ENCODE data around the gene ZNF99. TPM values are rescaled to one million over a fixed set of nuclear protein-coding genes. Genes with fewer than 3 reads are reported as not detected.

ZNF99 gene
- not detected for total RNA-seq
- polyA plus RNA-seq: not detected

GRCh38 chr19:22783651-22784410 lies at the start of gene ZNF99:
Gene ZNF99, minus strand, starts transcription at chr19:22784151. Its CDS starts 135 bp downstream, at chr19:22784016.
- peaks cover 7 to 22% of the 10 kb centered on the region in 2 experiments for H3K9me3 ChIP-seq (ENCODE audit: control insufficient read depth in 2 of 2, low read length in 2 of 2)
- ATAC-seq (ENCODE audit: low read depth in 2 of 2): no peak
- H3K36me3 ChIP-seq (ENCODE audit: control insufficient read depth, insufficient read depth, low read length): no peaks in the 10 kb centered on the region
- no peaks in the 10 kb centered on the region for H3K27me3 ChIP-seq (ENCODE audit: control insufficient read depth, insufficient read depth, low read length)
- Mint-ChIP-seq H3K27me3 (no peaks in the 10 kb centered on the region), H3K27ac (no peak within 1 kb of the TSS), H3K36me3 (no peaks in the 10 kb centered on the region), H3K4me3 (no peak within 1 kb of the TSS), H3K9me3 (peaks cover 0 to 31% (median 11%) of the 10 kb centered on the region in 7 donors), H3K4me1 (no peaks in the 10 kb centered on the region)
- no peaks in the 10 kb centered on the region for H3K4me1 ChIP-seq (ENCODE audit: control insufficient read depth, insufficient read depth, low read length, poor library complexity, severe bottlenecking)
- H3K4me3 ChIP-seq (ENCODE audit: low read depth, low read length): no peak within 1 kb of the TSS
- no peak within 1 kb of the TSS for H3K27ac ChIP-seq (ENCODE audit: insufficient read depth, low read length, poor library complexity, severe bottlenecking)
- DNase-seq: no peak

DNA sequence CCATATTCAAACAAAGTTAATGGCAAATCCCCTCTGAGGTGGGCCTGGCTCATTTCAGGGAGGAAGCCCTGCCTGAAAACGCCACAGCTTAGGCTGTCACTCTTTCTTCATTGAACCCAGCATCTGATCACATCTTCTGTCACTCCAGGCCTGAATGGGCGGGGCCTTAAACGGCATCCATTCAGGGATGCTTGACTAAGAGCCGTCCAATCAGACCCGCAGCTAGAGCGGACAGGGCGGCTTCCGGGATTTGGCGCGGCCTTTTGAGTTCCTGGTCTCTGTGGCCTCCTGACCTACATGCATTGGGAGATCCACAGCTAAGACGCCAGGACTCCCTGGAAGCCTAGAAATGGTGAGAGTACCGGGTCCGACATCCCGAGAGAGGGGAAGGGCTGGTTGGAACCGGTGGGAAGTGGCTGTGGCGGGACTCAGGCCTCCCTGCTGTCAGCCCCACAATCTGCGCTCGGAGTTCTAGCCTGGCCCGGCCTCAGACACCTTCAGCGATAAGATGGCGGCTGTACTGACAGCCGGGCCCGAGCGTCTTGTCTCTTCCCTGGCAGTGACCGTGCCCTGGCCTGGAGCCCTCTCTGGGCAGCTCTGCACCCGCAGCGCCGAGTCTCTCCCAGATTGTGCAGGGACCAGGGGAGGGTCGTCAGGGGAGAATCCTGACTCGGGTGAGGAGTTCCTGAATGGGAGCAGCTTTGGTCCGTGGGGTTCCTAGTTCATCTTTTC lies 48.2 kb upstream of the ZNF99 start, which contains the start of gene ZNF723:
Gene ZNF723, plus strand, starts transcription at position 261 of the 732 bp plus-strand sequence. Its CDS starts 89 bp downstream, at position 350.
- H3K4me1 ChIP-seq (ENCODE audit: control insufficient read depth, insufficient read depth, low read length, poor library complexity, severe bottlenecking): no peaks in the 10 kb centered on the region
- no peaks in the 10 kb centered on the region for H3K27me3 ChIP-seq (ENCODE audit: control insufficient read depth, insufficient read depth, low read length)
- H3K4me3 ChIP-seq (ENCODE audit: low read depth, low read length): no peak within 1 kb of the TSS
- ATAC-seq (ENCODE audit: low read depth in 2 of 2) (no peak), DNase-seq (no peak)
- H3K9me3 ChIP-seq (ENCODE audit: control insufficient read depth in 2 of 2, low read length in 2 of 2): peaks cover 12 to 32% of the 10 kb centered on the region in 2 experiments
- no peak within 1 kb of the TSS for H3K4me3 Mint-ChIP-seq
- H3K27ac ChIP-seq (ENCODE audit: insufficient read depth, low read length, poor library complexity, severe bottlenecking): no peak within 1 kb of the TSS
- H3K4me1 Mint-ChIP-seq: no peaks in the 10 kb centered on the region
- no peaks in the 10 kb centered on the region for H3K36me3 Mint-ChIP-seq
- peaks cover 4% of the 10 kb centered on the region for H3K27me3 Mint-ChIP-seq
- peaks cover 0 to 44% (median 9%) of the 10 kb centered on the region in 7 donors for H3K9me3 Mint-ChIP-seq
- H3K27ac Mint-ChIP-seq: no peak within 1 kb of the TSS
- no peaks in the 10 kb centered on the region for H3K36me3 ChIP-seq (ENCODE audit: control insufficient read depth, insufficient read depth, low read length)

DNA sequence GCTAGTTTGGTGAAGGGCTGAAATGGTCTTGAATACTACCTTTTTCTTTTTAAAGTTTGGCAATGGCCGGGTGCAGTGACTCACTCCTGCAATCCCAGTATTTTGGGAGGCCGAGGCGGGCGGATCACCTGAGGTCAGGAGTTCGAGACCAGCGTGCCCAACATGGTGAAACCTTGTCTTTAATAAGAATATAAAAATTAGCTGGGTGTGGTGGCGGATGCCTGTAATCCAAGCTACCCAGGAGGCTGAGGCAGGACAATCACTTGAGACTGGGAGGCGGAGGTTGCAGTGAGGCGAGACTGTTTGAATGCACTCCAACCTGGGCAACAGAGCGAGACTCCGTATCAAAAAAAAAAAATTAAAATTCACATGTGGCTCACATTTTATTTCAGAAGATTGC lies 47.3 kb upstream of the ZNF99 start:
- DNase-seq (no peak), ATAC-seq (ENCODE audit: low read depth in 2 of 2) (no peak)
- H3K27ac Mint-ChIP-seq: no peak overlapping the region
- H3K36me3 Mint-ChIP-seq: no peaks in the 10 kb centered on the region
- Histone ChIP-seq H3K9me3 (ENCODE audit: control insufficient read depth in 2 of 2, low read length in 2 of 2) (peaks cover 14 to 32% of the 10 kb centered on the region in 2 experiments), H3K27ac (ENCODE audit: insufficient read depth, low read length, poor library complexity, severe bottlenecking) (no peak overlapping the region), H3K4me3 (ENCODE audit: low read depth, low read length) (no peak overlapping the region), H3K36me3 (ENCODE audit: control insufficient read depth, insufficient read depth, low read length) (no peaks in the 10 kb centered on the region), H3K4me1 (ENCODE audit: control insufficient read depth, insufficient read depth, low read length, poor library complexity, severe bottlenecking) (no peaks in the 10 kb centered on the region), H3K27me3 (ENCODE audit: control insufficient read depth, insufficient read depth, low read length) (no peaks in the 10 kb centered on the region)
- H3K4me3 Mint-ChIP-seq: no peak overlapping the region
- H3K27me3 Mint-ChIP-seq: peaks cover 4% of the 10 kb centered on the region
- H3K4me1 Mint-ChIP-seq: no peaks in the 10 kb centered on the region
- peaks cover 0 to 44% (median 7%) of the 10 kb centered on the region in 7 donors for H3K9me3 Mint-ChIP-seq

- no peaks in the 10 kb centered on the region for H3K36me3 Mint-ChIP-seq
- no peaks in the 10 kb centered on the region for H3K27me3 Mint-ChIP-seq
- DNase-seq (no peak), ATAC-seq (ENCODE audit: low read depth in 2 of 2) (no peak)
- no peak overlapping the region for H3K27ac ChIP-seq (ENCODE audit: insufficient read depth, low read length, poor library complexity, severe bottlenecking)
- H3K27me3 ChIP-seq (ENCODE audit: control insufficient read depth, insufficient read depth, low read length): no peaks in the 10 kb centered on the region
- no peak overlapping the region for H3K27ac Mint-ChIP-seq
- H3K4me1 Mint-ChIP-seq: no peaks in the 10 kb centered on the region
- H3K4me3 ChIP-seq (ENCODE audit: low read depth, low read length): no peak overlapping the region
- H3K4me1 ChIP-seq (ENCODE audit: control insufficient read depth, insufficient read depth, low read length, poor library complexity, severe bottlenecking): no peaks in the 10 kb centered on the region
- no peaks in the 10 kb centered on the region for H3K36me3 ChIP-seq (ENCODE audit: control insufficient read depth, insufficient read depth, low read length)
- no peak overlapping the region for H3K4me3 Mint-ChIP-seq
- peaks cover 11 to 48% of the 10 kb centered on the region in 2 experiments for H3K9me3 ChIP-seq (ENCODE audit: control insufficient read depth in 2 of 2, low read length in 2 of 2)
- peaks cover 4 to 47% (median 26%) of the 10 kb centered on the region in 7 donors for H3K9me3 Mint-ChIP-seq
These were observed 30.2 kb upstream of the ZNF99 start for GRCh38 chr19:22814124-22814523.

GRCh38 chr19:22807061-22807835 lies 23.3 kb upstream of the ZNF99 start:
- DNase-seq (no peak), ATAC-seq (ENCODE audit: low read depth in 2 of 2) (no peak)
- Mint-ChIP-seq H3K4me1 (no peaks in the 10 kb centered on the region), H3K27me3 (no peaks in the 10 kb centered on the region), H3K4me3 (no peak overlapping the region), H3K9me3 (peaks cover 0 to 36% (median 10%) of the 10 kb centered on the region in 7 donors), H3K27ac (no peak overlapping the region), H3K36me3 (no peaks in the 10 kb centered on the region)
- Histone ChIP-seq H3K9me3 (ENCODE audit: control insufficient read depth in 2 of 2, low read length in 2 of 2) (peaks cover 4 to 32% of the 10 kb centered on the region in 2 experiments), H3K27ac (ENCODE audit: insufficient read depth, low read length, poor library complexity, severe bottlenecking) (no peak overlapping the region), H3K4me1 (ENCODE audit: control insufficient read depth, insufficient read depth, low read length, poor library complexity, severe bottlenecking) (no peaks in the 10 kb centered on the region), H3K36me3 (ENCODE audit: control insufficient read depth, insufficient read depth, low read length) (no peaks in the 10 kb centered on the region), H3K27me3 (ENCODE audit: control insufficient read depth, insufficient read depth, low read length) (no peaks in the 10 kb centered on the region), H3K4me3 (ENCODE audit: low read depth, low read length) (no peak overlapping the region)

DNA sequence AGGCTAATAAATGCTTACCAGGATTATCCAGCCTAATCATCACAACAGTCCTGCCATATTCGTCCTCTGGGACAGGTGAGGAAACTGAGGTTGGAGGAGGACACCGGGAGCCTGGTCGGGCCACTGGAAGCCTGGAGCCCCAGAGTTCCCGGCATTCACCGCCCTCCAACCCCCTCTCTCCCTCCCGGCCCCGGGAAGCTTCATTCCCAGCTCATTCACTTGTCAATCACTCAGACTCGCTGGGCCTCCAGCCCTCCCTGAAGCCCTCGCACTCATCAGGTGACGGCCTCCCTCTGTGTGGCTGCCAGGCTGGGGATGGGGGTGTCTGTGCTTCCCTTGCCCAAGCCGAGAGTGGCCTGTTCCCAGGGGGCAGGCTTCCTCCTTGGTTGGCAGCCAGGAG lies 22.5 kb upstream of the ZNF99 start:
- Histone ChIP-seq H3K27ac (ENCODE audit: insufficient read depth, low read length, poor library complexity, severe bottlenecking) (no peak overlapping the region), H3K4me3 (ENCODE audit: low read depth, low read length) (no peak overlapping the region), H3K36me3 (ENCODE audit: control insufficient read depth, insufficient read depth, low read length) (no peaks in the 10 kb centered on the region), H3K4me1 (ENCODE audit: control insufficient read depth, insufficient read depth, low read length, poor library complexity, severe bottlenecking) (no peaks in the 10 kb centered on the region), H3K9me3 (ENCODE audit: control insufficient read depth in 2 of 2, low read length in 2 of 2) (peaks cover 4 to 33% of the 10 kb centered on the region in 2 experiments), H3K27me3 (ENCODE audit: control insufficient read depth, insufficient read depth, low read length) (no peaks in the 10 kb centered on the region)
- H3K27me3 Mint-ChIP-seq: no peaks in the 10 kb centered on the region
- H3K9me3 Mint-ChIP-seq: peaks cover 0 to 36% (median 7%) of the 10 kb centered on the region in 7 donors
- ATAC-seq (ENCODE audit: low read depth in 2 of 2) (no peak), DNase-seq (no peak)
- H3K4me1 Mint-ChIP-seq: no peaks in the 10 kb centered on the region
- H3K27ac Mint-ChIP-seq: no peak overlapping the region
- H3K36me3 Mint-ChIP-seq: no peaks in the 10 kb centered on the region
- no peak overlapping the region for H3K4me3 Mint-ChIP-seq

DNA sequence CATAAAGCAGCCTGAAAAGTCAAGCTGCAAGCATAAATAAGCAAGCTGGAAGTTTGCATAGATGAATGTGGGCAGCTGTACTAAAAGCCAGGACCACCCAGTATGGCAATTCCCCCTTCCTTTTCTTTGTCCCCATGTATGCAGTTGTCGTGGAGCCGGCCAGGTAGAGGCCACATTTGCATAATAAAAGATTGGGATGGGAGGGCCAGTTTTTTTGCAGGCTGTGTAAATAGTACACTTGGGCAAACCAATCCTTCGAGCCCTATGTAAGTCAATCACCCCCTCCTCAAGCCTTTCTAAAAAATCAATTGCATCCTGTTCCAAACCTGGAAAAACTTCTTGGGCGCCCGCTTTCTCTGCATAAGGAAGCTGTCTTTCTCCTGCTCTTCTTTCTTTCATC lies 13.1 kb upstream of the ZNF99 start:
- H3K27ac Mint-ChIP-seq: no peak overlapping the region
- Histone ChIP-seq H3K27ac (ENCODE audit: insufficient read depth, low read length, poor library complexity, severe bottlenecking) (no peak overlapping the region), H3K9me3 (ENCODE audit: control insufficient read depth in 2 of 2, low read length in 2 of 2) (peaks cover 11 to 14% of the 10 kb centered on the region in 2 experiments), H3K36me3 (ENCODE audit: control insufficient read depth, insufficient read depth, low read length) (no peaks in the 10 kb centered on the region), H3K4me1 (ENCODE audit: control insufficient read depth, insufficient read depth, low read length, poor library complexity, severe bottlenecking) (no peaks in the 10 kb centered on the region), H3K27me3 (ENCODE audit: control insufficient read depth, insufficient read depth, low read length) (no peaks in the 10 kb centered on the region), H3K4me3 (ENCODE audit: low read depth, low read length) (no peak overlapping the region)
- H3K9me3 Mint-ChIP-seq: peaks cover 10 to 62% (median 18%) of the 10 kb centered on the region in 7 donors
- no peak for ATAC-seq (ENCODE audit: low read depth in 2 of 2)
- no peak for DNase-seq
- H3K36me3 Mint-ChIP-seq: peaks cover 4% of the 10 kb centered on the region
- no peak overlapping the region for H3K4me3 Mint-ChIP-seq
- no peaks in the 10 kb centered on the region for H3K27me3 Mint-ChIP-seq
- H3K4me1 Mint-ChIP-seq: peaks cover 0 to 5% (median 0%) of the 10 kb centered on the region in 4 donors

All from CD4-positive, CD25-positive, alpha-beta regulatory T cell (primary cell).